HG02885 (cell line): ENCODE results near the gene MARCHF10.
"Not testable (repeated sequence)": the region's sequence is repeated elsewhere in the genome, so short reads cannot be mapped to it uniquely, and the experiment has no call there.

Experiments used
- ATAC-seq: cut with Tn5 transposase; IDR thresholded peaks from one replicate; pipeline ENCODE4 v1.9.1; 2021; ENCODE audit warnings: mild to moderate bottlenecking; ENCODE audit not compliant: unreplicated experiment, poor library complexity

The MARCHF10 gene

GRCh38 chr17:62792447-62792800 lies 15.7 kb downstream of the MARCHF10 start:
- no peak for ATAC-seq

- no peak for ATAC-seq
Observed at GRCh38 chr17:62791767-62792446, 16.2 kb downstream of the MARCHF10 start.

GRCh38 chr17:62791235-62791734 lies 16.8 kb downstream of the MARCHF10 start:
- no peak for ATAC-seq

GRCh38 chr17:62790564-62790986 lies 17.5 kb downstream of the MARCHF10 start:
- no peak for ATAC-seq

GRCh38 chr17:62787366-62787765 lies 20.7 kb downstream of the MARCHF10 start:
- ATAC-seq = no peak

GRCh38 chr17:62786646-62787045 lies 21.5 kb downstream of the MARCHF10 start:
- no peak for ATAC-seq

- ATAC-seq = not testable (repeated sequence)
Observed at GRCh38 chr17:62785983-62786382, 22.1 kb downstream of the MARCHF10 start.

- ATAC-seq = no peak
Observed at GRCh38 chr17:62782730-62783270, 25.3 kb downstream of the MARCHF10 start.

GRCh38 chr17:62781831-62782251 lies 26.3 kb downstream of the MARCHF10 start:
- ATAC-seq = no peak

- no peak for ATAC-seq
Observed at GRCh38 chr17:62781356-62781755, 26.8 kb downstream of the MARCHF10 start.

- ATAC-seq = no peak
Observed at GRCh38 chr17:62780951-62781350, 27.2 kb downstream of the MARCHF10 start.

- no peak for ATAC-seq
Observed at GRCh38 chr17:62780269-62780668, 27.8 kb downstream of the MARCHF10 start.

GRCh38 chr17:62778990-62779681 lies 29.0 kb downstream of the MARCHF10 start:
- no peak for ATAC-seq

- ATAC-seq = no peak
Observed at GRCh38 chr17:62775876-62776275, 32.2 kb downstream of the MARCHF10 start.

- ATAC-seq = no peak
Observed at GRCh38 chr17:62774338-62774737, 33.8 kb downstream of the MARCHF10 start.

- ATAC-seq = no peak
Observed at GRCh38 chr17:62767997-62768396, 40.1 kb downstream of the MARCHF10 start.

GRCh38 chr17:62765351-62765750 lies 42.8 kb downstream of the MARCHF10 start:
- no peak for ATAC-seq

GRCh38 chr17:62763891-62764600 lies 44.1 kb downstream of the MARCHF10 start:
- no peak for ATAC-seq

GRCh38 chr17:62761884-62762283 lies 46.2 kb downstream of the MARCHF10 start:
- no peak for ATAC-seq

- ATAC-seq = no peak
Observed at GRCh38 chr17:62760945-62761267, 47.2 kb downstream of the MARCHF10 start.
